HG03571 (cell line): ENCODE data around the gene CXCR3.
"Not testable (repeated sequence)": the region's sequence is repeated elsewhere in the genome, so short reads cannot be mapped to it uniquely, and the experiment has no call there.

Experiments used
- ATAC-seq: cut with Tn5 transposase; IDR thresholded peaks from one replicate; pipeline ENCODE4 v1.9.1; 2021; ENCODE audit not compliant: unreplicated experiment

CXCR3 gene

GRCh38 chrX:71618303-71618721 lies at the start of gene CXCR3:
TSS of gene CXCR3 (minus strand) at chrX:71618511. CDS start at chrX:71618449, 62 bp downstream.
- peak; percentile 54 for ATAC-seq

DNA sequence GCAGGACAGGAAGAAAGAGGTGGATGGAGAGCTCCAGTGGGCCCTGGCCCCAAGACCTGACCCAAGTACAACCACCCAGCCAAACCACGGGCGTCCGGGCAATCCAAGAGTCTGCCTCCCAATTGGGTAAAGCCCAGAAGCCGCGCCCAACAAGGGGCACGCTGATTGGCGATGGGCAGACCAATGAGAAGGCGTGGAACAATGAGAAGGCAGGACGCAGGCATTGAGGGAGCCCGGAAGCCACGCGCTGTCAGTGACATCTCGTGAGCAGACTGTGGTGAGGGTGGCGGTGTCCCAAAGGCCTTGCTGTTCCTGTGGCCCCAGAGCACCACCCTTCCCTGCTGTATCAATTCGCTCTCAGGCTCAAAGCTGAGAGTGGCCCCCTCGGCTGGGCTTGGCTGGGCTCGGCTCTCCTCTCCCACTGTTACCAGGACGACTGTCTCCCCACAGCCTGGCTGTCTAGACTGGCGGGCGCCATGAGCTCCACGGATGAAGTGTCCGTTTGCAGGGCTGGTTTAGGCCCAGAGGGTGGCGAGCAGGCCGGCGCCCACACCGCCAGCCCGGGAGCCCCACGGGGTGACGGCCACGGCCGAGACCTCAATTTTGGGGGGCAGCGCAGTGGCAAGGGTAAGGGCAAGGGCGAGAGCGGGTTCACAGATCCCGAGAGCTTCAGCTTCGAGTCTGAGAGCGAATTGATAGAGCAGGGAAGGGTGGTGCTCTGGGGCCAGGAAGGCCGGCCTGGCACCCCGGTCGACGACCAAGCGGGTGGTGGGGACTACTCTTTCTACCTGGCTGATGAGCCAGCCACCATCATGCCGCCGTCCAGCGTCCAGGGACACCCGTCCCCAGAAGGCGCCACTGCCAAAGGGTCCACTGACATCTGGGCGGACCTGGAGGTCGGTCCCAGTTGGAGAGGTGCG lies 49.3 kb upstream of the CXCR3 start, which contains the start of gene LOC101059915:
TSS of gene LOC101059915 (plus strand) at position 219 of the 920 bp plus-strand sequence.
- ATAC-seq: no peak

DNA sequence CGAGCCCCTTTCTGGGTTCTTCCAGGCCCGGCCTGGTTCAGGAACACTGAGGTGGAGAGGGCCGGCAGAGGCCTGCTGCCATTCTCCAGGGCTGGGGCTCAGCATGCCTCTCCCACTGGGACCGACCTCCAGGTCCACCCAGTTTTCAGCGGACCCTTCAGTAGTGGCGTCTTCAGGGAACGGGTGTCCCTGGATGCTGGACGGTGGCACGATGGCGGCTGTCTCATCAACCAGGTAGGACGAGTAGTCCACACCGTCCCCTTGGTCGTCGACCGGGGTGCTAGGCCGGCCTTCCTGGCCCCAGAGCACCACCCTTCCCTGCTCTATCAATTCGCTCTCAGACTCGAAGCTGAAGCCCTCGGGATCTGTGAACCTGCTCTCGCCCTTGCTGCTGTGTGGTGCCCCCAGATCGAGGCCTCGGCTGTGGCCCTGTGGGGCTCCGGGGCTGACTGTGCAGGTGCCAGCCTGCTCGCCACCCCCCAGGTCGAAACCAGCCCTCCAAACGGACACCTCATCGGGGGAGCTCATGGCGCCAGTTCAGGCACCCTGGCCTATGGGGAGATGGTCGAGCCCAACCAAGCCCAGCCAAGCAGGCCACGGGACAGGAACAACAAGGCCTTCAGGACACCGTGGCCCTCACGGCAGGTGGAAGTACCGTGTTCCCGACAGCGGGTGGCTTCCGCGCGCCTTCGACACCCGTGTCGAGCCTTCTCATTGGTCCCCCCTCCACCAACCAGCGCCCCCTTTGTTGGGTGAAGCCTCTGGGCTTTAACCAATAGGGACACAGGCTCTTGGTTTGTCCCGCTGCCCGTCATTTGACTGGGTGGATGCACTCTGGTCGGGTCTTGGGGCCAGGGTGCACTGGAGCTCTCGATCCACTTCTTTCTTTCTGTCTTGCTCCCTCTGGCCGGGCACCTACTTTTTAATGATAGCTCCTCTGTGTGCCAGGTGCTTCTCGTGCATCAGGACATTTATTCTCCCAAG lies 48.2 kb upstream of the CXCR3 start:
- no peak for ATAC-seq

DNA sequence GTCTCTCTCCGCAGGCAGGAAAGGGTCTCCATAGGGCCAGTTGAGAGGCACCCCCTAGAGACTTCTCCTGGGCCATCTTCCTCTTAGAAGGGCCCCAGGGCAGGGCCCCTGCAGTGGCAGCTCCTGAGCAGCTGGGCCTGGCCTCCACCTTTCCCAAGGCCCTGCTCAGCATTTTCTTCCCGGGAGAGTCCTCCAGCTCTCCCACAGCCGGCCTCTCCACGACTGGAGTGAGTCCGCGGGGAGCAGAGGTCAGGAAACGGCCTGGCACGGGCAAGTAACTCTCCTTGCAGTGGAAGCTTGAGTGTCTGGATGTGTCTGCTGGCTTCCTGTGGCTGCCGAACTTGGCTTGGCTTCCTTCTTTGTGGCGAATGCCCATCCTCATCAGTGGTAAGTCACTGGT lies 47.4 kb upstream of the CXCR3 start:
- no peak for ATAC-seq

DNA sequence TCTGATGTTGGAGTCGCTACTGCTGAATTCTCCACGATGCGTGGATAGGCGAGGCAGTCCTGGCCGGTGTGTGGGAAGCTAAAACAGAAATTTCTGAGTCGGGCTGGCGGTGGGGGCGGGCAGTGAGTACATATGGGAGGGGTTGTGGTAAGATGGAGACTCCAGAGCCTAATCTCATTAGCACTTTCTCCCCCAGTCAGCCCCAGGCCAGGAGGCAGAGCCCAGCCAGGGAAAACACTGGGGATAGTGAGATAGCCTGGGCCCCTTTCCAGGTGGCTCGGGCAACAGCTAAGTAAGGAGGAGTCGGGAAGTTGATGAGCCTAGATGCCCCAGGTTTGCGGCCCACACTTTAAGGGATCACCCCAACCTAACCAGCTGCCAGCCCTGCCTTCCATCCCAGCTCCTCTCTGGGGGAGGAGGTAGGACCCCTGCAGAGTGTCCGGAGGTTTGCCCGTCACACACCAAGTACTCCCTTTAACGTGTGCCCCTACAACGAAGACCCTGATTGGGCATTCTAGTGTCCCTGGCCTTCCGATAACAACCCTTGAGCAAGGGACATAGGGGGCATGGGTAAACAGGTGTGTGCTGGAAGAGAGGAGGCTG lies 46.7 kb upstream of the CXCR3 start:
- ATAC-seq: no peak

DNA sequence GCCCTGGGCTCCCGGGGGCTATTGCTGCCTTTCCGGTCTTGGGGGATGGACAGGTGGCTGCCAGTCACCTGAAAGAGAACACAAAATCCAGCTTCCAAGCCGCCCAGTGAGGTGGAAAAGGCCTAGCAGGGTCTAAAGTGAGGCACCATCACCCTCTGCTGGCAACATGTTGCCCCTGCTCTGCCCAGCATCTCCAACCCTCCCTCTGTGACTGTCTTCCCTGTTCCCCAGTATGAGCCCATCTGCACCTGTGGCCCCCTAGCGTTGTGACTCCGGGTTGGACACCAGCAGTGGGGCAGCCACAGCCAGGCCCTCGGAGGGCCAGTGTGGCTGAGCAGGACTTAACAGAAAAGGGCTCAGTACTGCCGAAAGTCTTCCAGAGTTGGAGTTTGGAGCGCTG lies 45.9 kb upstream of the CXCR3 start:
- not testable (repeated sequence) for ATAC-seq

GRCh38 chrX:71663238-71663637 lies 44.9 kb upstream of the CXCR3 start:
- not testable (repeated sequence) for ATAC-seq

GRCh38 chrX:71662654-71663053 lies 44.3 kb upstream of the CXCR3 start:
- not testable (repeated sequence) for ATAC-seq

DNA sequence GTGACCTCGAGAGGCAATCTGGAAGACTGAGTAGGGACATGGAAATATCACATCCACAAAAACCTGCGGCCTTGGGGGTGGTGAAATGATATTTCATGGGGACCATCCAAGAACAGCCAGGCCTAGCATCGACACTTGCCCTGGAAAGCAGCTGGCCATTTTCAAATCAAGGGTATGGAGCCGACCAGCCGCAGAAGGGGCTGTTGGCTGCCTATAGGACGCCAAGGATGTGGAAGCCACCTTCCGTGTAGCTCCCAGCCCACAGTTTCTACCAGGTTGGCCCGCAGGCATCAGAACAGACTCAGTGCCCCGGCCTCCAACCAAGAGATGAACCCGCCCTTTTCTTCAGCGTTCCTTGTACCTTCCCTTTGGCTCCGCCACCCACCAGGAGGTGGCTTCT lies 43.6 kb upstream of the CXCR3 start:
- no peak for ATAC-seq

DNA sequence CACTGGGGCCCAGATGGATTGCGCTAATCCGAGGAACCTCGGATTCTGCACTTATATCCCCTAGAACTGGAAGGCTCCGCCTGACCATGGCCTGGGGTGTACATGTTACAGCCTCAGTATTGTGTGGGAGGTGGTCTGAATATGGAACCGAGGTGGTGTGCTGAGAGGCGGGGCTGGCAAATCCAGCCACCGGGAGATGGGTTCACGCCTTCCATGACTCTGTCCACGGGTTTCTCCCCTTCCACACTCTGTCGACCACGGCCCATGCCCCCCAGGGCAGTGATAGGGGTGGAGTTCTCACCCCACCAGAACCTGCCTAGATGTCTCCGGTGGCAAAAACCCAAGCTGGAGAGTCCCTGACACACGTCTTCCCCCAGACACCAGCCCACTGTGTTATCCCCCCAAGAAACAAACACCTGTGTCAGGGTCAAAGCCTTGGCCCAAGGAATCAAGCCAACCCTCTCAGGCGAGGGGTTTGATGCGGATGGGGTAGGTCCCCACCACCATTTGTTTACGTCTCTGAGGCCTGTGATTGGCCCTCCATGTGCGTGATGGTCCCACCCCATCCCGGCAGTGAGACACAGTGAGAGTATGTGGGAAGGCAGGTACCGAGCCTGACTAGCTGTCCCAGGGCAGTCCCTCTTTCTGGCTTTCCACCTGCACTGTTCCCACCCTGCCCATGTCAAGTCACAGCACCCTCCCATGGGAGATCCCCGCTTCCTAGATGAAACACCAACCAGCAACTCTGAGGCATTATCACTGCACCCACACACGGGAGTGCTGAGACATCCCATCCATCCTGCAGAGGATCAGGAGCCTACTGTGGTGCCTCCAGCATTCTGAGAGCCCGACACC lies 42.5 kb upstream of the CXCR3 start:
- ATAC-seq: no peak

DNA sequence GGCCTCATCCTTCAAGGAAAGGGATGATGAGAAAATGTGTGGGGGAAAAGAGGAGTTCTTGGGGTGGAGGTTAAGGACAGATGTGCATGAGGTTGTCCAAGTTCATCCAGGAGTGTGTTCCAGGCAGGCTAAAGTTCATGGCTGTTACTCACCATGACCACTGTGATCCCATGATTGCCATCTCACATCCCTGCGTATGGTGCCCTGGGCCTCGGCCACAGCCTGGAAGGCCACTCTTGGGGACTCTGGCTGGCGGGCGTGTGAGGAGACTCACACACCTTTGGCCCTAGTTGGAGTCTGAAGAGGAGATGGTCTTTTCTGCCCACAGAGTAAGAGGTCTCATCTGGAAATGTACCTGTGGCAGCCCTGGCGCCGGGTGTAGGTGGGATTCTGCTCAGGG lies 41.6 kb upstream of the CXCR3 start:
- ATAC-seq: no peak

- no peak for ATAC-seq
Measured at GRCh38 chrX:71659342-71659741, 41.0 kb upstream of the CXCR3 start.

- no peak for ATAC-seq
Measured at GRCh38 chrX:71657267-71657666, 39.0 kb upstream of the CXCR3 start.

DNA sequence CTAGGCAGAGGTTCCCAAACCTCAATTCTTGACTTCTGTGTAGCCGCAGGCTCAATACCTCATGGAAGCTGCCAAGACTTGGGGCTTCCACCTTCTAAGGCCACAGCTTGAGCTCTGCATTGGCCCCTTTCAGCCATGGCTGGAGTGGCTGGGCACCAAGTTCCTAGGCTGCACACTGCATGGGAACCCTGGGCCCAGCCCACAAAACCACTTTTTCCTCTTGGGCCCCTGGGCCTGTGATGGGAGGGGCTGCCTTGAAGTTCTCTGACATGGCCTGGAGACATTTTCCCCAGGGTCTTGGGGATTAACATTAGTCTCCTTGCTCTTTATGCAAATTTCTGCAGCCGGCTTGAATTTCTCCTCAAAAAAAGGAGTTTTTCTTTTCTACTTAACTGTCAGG lies 35.0 kb upstream of the CXCR3 start:
- ATAC-seq: no peak

DNA sequence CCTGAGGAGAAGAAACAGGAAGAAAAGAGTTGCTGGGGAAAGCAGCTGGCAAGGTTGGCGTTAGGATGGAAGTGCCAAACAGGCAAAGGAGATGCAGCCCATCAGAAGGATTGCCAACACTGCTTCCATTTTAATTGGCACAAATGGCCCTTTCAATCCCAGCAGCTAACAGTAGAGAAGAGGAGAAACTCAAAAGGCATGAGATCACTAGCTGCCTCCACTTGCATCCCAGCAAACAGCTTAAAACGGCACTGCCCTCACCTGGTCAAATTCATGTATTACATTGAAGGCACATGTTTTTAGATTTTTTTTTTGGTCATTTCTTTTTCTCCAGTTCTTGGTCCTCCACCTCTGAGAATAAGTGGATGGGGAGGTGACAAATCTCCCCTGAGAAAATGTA lies 34.1 kb upstream of the CXCR3 start:
- no peak for ATAC-seq

- ATAC-seq: peak; percentile 72
Measured at GRCh38 chrX:71650333-71650969, 32.1 kb upstream of the CXCR3 start.

GRCh38 chrX:71644406-71644805 lies 26.1 kb upstream of the CXCR3 start:
- not testable (repeated sequence) for ATAC-seq

GRCh38 chrX:71640002-71640401 lies 21.7 kb upstream of the CXCR3 start:
- no peak for ATAC-seq

- ATAC-seq: no peak
Measured at GRCh38 chrX:71638409-71638808, 20.1 kb upstream of the CXCR3 start.

DNA sequence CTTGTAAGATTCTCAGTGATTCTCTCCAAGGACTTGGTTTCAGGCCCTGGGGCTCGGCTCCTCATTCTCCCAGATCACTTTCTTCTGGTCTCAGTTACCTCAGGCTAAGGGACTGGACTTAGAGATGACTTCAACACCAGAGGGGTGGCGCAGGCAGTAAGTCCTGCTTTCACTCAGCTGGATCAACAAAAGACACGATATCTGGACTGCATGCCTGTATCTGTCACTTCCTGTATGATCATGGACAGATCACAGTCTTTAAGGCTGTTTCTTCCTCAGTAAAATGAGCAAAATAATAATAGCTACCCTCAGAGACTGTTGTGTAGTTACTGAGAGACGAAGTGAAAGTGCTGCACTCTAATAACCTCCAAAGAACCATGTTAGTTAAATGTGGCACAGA lies 19.5 kb upstream of the CXCR3 start:
- peak; percentile 43 for ATAC-seq
